ENCODE measurements around the gene PPP1CA.

GRCh38 chr11:67349457-67349856, 52.2 kb downstream of the PPP1CA start:
- TF ChIP-seq, protein P1, sequence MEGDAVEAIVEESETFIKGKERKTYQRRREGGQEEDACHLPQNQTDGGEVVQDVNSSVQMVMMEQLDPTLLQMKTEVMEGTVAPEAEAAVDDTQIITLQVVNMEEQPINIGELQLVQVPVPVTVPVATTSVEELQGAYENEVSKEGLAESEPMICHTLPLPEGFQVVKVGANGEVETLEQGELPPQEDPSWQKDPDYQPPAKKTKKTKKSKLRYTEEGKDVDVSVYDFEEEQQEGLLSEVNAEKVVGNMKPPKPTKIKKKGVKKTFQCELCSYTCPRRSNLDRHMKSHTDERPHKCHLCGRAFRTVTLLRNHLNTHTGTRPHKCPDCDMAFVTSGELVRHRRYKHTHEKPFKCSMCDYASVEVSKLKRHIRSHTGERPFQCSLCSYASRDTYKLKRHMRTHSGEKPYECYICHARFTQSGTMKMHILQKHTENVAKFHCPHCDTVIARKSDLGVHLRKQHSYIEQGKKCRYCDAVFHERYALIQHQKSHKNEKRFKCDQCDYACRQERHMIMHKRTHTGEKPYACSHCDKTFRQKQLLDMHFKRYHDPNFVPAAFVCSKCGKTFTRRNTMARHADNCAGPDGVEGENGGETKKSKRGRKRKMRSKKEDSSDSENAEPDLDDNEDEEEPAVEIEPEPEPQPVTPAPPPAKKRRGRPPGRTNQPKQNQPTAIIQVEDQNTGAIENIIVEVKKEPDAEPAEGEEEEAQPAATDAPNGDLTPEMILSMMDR (conservative IDR thresholded peaks at IDR 0.05 in 1 of 2, IDR thresholded peaks at IDR 0.05 in 1 of 2; ENCODE audit: extremely low read depth in 1 of 2, insufficient read depth in 1 of 2, low read depth in 1 of 2, low read length in 2 of 2) = no peak
- TF ChIP-seq EZH2 (IDR thresholded peaks at IDR 0.05; ENCODE audit: borderline replicate concordance, low read length) = no peak
